ENCODE data around the gene ZNFX1.

Gene ZNFX1

GRCh38 chr20:49278818-49279676 is 1.2 kb upstream of the ZNFX1 start:
- DNase-seq (ENCODE audit: low spot score): no peak

DNA sequence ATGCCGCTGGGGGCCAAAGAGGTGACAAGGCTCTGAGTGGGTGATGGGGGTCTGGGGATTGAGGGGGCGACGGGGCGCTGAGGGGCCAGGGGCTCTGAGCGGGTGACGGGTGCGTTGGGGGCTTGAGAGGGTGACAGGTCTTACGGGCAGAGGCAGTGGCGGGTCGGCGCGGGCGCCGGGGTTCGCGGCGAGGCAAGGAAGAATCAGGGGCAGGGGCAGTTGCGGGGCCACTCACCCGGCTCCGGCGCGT is 146 bp downstream of the ZNFX1 start:
- no peak for DNase-seq (ENCODE audit: low spot score)

DNA sequence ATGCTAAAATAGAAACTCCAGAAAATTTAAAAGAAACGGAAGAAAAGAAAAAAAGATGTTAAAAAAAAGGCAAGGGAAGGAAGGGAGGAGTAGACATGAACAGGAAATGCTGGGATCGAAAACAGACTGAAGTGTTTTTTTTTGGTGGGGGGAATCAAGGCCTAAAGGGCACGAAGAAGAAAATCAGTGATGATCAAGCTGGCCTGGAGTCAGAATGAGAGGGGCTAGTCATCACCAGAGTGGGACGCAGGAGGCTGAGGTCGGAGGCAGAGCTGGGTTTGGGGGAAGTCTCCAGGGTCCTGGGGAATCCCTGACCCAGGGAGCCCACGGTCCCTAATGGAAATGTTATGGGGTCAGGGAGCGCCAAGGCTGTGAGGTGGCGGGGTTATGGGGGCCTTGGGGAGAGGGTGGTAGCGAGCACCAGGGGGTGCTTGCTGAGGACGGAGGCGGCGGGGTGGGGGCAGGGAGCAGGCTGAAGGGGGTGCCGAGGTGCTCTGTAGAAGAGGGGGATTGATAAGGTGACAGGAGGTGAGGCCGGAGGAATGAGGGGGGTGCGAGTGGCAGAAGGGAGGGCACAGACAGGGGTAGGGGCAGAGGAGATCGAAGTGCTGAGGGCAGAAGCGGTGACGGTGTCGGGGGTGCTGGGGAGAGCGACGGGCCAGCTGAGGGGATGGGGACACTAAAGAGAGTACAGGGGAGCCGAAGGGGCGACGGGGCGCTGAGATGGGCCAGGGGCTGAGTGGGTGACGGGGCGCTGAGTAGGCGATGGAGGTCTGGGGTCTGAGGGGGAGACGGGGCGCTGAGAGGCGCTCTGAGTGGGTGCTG is 684 bp downstream of the ZNFX1 start:
- no peak for DNase-seq (ENCODE audit: low spot score)

- no peak for DNase-seq (ENCODE audit: low spot score)
These were observed 1.5 kb downstream of the ZNFX1 start for GRCh38 chr20:49276161-49276960.

DNA sequence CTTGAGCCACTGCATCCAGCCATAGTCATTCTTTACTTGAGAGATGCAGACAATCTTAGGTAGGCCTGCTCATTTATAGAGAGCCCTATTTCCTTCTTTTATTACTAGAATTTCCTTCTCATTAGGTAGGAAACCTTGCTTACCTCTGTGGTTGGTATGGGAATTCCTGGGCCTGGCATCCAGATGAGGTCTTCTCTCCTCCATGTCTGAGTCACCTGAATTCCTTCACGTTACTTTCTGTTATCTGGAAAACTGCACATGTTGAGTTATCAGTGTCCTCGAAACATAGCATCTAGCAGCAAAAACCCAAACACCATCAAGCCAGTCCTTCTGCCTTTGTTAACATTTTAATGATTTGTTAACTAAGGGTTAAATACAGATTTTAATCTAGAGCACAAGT is 2.2 kb downstream of the ZNFX1 start:
- DNase-seq (ENCODE audit: low spot score): no peak

DNA sequence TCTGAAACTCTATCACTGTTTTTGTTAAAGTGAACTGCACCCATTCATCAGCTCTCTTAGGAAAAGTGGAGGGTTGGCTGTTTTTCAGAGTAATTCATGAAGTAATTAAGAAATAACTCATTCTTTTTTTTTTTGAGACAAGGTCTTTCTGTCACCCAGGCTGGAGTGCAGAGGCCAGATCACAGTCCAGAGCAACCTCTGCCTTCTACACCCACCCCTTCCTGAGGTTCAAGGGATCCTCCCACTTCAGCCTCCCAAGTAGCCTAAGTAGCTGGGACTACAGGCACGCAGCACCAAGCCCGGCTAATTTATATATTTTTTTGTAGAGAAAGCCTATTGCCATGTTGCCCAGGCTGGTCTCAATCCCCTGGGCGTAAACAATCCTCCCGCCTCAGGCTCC is 2.6 kb downstream of the ZNFX1 start:
- no peak for DNase-seq (ENCODE audit: low spot score)

GRCh38 chr20:49273696-49274277 is 4.1 kb downstream of the ZNFX1 start:
- no peak for DNase-seq (ENCODE audit: low spot score)

DNA sequence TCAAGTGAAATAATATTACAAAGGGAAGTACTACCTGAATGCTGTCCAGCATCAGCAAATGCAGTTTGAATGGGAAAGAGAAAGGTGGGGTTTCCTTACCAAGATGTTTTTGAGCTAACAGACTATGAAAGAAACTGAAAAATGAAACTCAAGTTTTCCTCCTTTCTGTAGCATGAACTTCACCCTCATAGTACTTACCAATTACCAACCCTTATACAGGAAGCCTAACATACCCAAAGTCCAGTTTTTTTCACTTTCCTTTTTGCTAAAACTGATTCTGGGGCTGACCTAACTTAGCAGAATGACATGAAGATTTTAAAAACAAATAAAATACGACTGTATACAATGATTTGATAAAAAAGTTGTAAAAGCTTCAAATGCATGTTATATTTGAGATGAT is 5.2 kb downstream of the ZNFX1 start:
- no peak for DNase-seq (ENCODE audit: low spot score)

- no peak for DNase-seq (ENCODE audit: low spot score)
These were observed 7.1 kb downstream of the ZNFX1 start for GRCh38 chr20:49270736-49271135.

GRCh38 chr20:49270177-49270576 is 7.7 kb downstream of the ZNFX1 start:
- no peak for DNase-seq (ENCODE audit: low spot score)

DNA sequence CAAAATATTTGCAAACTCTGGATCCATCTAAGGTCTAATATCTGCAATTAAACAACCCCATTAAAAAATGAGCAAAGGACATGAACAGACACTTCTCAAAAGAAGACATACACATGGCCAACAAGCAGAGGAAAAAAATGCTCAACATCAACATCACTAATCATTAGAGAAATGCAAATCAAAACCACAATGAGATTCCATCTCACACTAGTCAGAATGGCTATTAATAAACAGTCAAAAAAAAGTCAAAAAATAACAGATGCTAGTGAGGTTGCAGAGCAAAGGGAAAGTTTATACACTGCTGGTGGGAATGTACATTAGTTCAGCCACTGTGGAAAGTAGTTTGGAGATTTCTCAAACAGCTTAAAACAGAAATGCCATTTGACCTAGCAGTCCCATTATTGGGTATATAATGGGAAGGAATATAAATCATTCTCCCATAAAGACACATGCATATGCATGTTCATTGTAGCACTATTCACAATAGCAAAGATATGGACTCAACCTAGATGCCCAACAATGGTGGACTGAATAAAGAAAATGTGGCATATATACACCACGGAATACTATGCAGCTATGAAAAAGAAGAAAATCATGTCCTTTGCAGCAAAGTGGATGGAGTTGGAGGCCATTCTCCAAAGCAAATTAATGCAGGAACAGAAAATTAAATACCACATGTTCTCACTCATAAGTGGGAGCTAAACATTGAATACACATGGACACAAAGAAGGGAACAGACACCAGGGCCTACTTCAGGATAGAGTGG is 9.1 kb downstream of the ZNFX1 start:
- DNase-seq (ENCODE audit: low spot score): no peak

GRCh38 chr20:49267327-49267726 is 10.5 kb downstream of the ZNFX1 start:
- no peak for DNase-seq (ENCODE audit: low spot score)

- no peak for DNase-seq (ENCODE audit: low spot score)
These were observed 15.4 kb downstream of the ZNFX1 start for GRCh38 chr20:49262444-49262843.

DNA sequence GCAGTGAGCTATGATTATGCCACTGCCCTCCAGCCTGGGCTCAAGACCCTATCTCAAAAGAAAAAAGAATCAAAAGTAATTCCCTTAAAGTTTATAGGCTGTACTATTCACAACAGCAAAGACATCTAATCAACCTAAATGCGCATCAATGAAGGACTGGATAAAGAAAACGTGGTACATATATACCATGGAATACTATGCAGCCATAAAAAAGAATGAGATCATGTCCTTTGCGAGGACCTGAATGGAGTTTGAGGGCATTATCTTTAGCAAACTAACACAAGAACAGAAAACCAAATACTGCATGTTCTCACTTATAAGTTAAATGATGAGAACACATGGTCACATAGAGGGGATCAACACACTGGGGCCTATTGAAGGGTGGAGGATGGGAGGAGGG is 16.7 kb downstream of the ZNFX1 start:
- DNase-seq (ENCODE audit: low spot score): no peak

DNA sequence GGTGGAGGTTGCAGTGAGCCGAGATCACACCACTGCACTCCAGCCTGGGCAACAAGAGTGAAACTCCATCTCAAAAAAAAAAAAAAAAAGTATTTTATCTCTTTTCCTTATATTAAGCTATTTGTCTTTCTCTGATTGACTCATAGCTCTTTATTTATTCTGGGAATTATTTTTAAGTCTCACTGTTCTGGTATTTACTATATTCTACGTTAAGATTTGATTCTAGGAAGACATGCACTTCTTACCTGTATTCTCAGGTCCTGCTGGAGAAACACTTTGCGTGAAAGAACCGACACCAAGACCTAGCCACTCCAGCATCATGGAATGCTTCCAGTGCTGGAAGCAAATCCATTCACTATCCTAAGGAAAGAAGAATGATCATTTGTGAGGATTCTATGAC is 17.6 kb downstream of the ZNFX1 start:
- DNase-seq (ENCODE audit: low spot score): no peak

DNA sequence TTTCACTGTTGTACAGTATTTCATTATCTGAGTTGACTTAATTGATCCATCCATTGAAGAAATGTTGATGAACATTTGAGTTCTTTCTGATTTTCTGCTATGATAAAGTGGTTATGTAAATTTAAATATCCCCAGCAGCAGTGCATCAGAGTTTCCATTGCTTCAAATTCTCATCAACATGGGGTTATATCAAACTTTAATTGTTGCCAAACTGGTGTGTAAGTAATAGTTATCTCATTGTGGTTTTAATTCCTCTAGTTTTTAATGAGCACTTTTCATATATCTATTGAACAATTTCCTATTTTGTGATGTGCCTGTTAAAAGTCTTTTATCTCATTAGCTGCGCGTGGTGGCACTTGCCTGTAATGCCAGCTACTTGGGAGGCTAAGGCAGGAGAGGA is 18.1 kb downstream of the ZNFX1 start:
- no peak for DNase-seq (ENCODE audit: low spot score)

GRCh38 chr20:49259284-49259683 is 18.6 kb downstream of the ZNFX1 start:
- no peak for DNase-seq (ENCODE audit: low spot score)

DNA sequence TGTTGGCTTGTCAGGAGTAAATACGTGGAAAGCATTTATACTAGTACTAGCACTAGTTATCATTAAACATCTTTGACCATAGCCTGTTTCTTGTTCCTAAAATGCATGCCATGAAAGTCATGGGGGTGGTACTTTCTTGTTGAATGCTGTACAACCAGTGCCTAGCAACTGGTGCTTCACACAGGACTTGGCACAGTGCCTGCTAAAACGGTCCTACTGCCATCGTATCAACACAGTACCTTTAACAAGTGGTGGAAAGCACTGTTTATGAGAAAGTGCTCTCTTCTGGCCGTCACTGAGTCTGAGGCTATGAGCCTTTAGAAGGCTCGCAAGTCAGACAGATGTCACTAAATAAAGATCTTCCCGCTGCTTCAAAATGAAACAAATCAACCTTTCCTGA is 21.6 kb downstream of the ZNFX1 start:
- no peak for DNase-seq (ENCODE audit: low spot score)

GRCh38 chr20:49252556-49253350 is 25.1 kb downstream of the ZNFX1 start:
- no peak for DNase-seq (ENCODE audit: low spot score)

- no peak for DNase-seq (ENCODE audit: low spot score)
These were observed 28.8 kb downstream of the ZNFX1 start for GRCh38 chr20:49248879-49249665.

Measured in COLO829 (cell line).